HG02571 (cell line): ENCODE data around the gene TGIF2.
"Not testable (repeated sequence)": the region's sequence is repeated elsewhere in the genome, so short reads cannot be mapped to it uniquely, and the experiment has no call there.

Experiments
- ATAC-seq: cut with Tn5 transposase; IDR thresholded peaks from one replicate; pipeline ENCODE4 v1.9.1; 2021; ENCODE audit warnings: mild to moderate bottlenecking, moderate library complexity; ENCODE audit not compliant: unreplicated experiment

Gene TGIF2

GRCh38 chr20:36546111-36546736, 27.2 kb upstream of the TGIF2 start:
- no peak for ATAC-seq

GRCh38 chr20:36547186-36548005, 26.0 kb upstream of the TGIF2 start:
- no peak for ATAC-seq

DNA sequence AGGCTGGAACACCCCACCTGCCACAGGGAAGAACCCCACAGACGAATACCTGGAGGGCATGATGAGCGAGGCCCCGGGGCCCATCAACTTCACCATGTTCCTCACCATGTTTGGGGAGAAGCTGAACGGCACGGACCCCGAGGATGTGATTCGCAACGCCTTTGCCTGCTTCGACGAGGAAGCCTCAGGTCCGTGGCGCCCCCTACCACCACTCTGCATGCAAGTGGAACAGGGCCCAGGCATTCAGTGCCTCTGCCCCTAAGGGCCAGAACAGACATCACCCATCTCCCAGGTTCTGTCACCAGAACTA, 25.4 kb upstream of the TGIF2 start:
- ATAC-seq, result no peak

GRCh38 chr20:36548704-36549627, 24.4 kb upstream of the TGIF2 start:
- ATAC-seq, result no peak

DNA sequence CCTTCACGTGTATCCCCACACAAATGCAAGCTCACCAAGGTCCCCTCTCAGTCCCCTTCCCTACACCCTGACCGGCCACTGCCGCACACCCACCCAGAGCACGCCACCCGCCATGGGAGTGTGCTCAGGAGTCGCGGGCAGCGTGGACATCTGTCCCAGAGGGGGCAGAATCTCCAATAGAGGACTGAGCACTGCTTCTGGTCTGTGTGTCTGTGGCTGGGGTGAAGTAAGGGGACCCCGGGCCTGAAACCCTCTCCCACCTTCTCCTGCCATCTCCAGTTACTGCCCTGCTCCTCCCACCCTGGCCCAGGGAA, 23.8 kb upstream of the TGIF2 start:
- ATAC-seq, result no peak

DNA sequence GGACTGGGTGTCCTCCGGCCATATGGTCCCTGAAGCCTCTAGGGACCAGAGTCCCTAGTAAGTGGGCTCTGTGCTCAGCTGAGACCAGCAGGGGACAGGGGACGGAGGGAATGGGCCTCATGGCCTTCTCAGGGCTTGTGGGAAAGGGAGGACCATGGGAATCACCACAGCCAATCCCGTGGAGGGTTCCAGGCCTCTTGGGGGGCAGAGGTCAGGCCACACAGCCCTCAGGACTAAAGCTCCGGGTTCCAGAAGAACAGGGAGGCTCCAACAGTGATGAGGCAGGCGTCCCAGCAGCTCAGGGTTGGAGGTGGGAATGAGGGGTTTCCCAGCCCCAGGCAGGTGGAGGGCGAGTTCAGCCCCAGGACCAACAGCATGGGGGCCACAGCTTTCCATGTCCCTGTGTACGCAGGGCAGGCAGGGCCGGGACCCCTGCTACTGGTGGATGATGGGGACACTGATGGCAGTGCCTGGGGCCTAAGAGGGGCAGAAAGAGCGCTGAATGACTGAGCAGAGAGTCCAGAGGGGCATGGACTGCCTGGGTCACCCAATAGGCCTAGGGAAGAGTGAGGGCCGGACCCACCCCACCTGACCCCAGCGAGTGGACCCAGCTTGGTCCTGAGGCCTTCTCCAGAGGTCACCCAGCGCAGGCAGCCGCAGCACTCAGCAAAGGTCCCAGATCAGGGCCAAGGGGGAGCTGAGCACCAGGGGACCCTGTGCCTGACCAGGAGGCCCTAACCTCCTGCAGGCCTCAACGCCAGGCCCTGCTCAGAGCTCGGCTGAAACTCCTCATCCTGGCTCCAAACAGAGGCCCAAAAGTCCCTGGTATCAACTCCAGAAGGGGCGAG, 23.2 kb upstream of the TGIF2 start:
- ATAC-seq, result no peak

GRCh38 chr20:36550790-36551299, 22.6 kb upstream of the TGIF2 start:
- no peak for ATAC-seq

GRCh38 chr20:36555248-36555647, 18.1 kb upstream of the TGIF2 start:
- no peak for ATAC-seq

DNA sequence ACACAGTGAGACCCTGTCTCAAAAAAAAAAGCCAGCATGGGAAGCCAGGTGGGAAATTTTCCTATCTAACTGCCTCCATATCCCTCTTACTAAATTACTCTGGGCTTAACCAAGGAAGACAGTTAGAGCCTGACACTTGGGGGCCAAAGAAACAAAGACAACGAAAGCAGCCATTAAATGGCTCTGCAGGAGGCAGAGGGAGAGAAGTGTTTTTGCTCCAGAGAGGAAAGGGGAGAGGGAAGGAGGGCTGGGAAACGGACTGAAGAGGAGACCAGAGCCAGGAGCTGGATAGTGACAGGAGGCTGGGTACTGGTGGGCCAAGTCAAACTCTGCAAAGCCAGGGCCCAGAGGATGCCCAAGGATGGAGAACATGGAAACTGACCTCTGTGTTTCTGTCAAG, 10.7 kb upstream of the TGIF2 start:
- ATAC-seq, result no peak

DNA sequence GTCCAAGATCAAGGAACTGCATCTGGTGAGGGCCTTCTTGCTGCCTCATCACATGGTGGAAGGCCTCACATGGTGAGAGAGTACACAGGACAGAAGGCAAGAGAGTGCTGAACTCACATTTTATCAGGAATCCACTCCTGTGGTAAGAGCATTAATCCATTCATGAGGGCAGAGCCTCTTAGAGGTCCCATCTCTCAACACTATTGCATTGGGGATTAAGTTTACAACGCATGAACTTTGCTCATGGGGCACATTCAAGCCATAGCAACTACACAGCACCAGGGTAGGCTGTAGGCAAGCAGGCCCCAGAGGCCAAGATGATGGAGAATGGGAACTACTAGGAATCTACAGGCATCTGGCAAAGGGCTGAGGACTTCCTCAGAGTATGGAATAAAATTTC, 10.0 kb upstream of the TGIF2 start:
- no peak for ATAC-seq

DNA sequence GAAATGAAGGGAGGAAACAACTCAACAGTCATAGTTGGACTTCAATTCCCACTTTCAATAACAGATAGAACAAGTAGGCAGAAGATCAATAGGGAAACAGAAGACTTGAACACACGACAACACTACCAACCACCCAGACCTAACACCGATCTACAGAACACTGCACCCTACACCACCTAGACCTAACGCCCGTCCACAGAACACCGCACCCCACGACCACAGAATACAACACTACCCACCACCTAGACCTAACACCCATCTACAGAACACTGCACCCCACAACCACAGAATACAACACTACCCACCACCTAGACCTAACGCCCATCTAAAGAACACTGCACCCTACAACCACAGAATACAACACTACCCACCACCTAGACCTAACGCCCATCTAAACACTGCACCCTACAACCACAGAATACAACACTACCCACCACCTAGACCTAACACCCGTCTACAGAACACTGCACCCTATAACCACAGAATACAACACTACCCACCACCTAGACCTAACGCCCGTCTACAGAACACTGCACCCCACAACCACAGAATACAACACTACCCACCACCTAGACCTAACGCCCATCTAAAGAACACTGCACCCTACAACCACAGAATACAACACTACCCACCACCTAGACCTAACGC, 9.2 kb upstream of the TGIF2 start:
- ATAC-seq, result not testable (repeated sequence)

DNA sequence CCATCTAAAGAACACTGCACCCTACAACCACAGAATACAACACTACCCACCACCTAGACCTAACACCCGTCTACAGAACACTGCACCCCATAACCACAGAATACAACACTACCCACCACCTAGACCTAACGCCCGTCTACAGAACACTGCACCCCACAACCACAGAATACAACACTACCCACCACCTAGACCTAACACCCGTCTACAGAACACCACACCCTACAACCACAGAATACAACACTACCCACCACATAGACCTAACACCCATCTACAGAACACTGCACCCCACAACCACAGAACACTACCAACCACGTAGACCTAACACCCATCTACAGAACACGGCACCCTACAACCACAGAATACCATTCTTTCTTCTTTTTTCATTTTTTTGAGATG, 8.7 kb upstream of the TGIF2 start:
- ATAC-seq, result not testable (repeated sequence)

- ATAC-seq, result no peak
Measured at GRCh38 chr20:36565520-36565919, 7.9 kb upstream of the TGIF2 start.

GRCh38 chr20:36569847-36570429, 3.5 kb upstream of the TGIF2 start:
- no peak for ATAC-seq

DNA sequence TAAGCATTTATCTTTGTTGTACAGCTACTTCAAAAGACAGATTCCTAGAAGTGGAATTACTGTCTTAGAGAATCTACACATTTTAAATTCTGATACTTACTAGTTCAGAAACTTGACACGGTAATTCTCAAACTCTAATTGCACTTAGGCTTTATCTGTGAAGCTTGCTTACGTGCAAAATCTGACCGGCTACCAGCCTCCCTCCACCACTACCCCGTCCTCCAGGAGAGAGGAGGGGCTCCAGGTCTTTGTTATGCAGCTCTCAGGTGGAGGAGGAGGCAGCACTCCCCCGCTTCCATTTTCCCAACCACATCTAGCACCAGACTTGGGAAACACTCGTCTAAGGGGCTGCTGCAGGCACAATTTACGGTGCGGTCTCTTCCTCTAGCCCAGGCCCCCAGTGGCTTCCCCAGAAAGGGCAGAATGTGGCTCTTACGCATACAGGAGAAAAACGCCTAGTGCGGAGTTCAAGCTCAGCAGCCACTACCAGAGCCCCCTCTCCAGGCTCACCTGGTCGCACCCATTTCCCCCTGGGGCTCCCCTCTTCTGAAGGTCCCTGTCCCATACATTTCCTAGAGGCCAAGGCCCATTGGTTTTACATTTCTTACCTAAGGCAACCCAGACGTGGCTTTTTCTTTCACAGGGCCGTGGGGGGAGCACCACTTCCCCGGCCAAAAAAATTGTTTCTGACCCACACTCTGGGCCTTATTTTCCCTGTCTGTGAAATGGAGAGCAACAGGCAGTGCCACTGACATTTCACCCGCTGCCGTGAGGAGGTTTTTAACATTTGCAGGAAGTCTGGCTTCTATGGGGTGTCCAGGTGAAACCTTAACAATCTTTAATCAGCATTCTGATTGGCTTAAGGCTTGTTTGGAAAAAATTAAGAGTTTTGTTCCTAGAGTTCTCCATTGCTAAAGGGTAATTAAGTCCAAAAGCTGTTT, 1.6 kb upstream of the TGIF2 start:
- ATAC-seq, result no peak

DNA sequence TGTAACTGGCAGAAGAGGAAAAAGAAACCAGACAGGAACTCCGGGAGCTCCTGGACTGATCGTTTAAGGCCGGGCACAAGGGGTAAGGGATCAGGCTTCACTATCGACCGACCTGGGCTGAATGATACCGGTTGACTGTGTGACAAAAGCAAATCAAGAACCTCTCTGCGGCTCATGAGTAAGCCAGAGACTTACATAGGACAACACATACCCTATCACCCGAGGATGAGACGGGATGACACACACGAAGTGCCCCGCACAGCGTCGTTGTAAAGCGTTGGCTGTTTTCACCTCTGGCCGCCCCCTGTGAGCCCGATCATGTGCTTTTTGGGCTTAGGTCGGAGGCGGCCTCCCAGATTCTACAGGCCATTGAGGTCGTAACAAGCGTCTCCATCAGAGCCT, 695 bp upstream of the TGIF2 start:
- ATAC-seq, result peak; percentile 15

- ATAC-seq, result no peak
Measured at GRCh38 chr20:36573798-36574365, 485 bp downstream of the TGIF2 start.

GRCh38 chr20:36574366-36575135, 1.2 kb downstream of the TGIF2 start:
- ATAC-seq, result no peak
